SW 1271 (cell line): ENCODE data around the gene ADAMTS12.

Experiments
- DNase-seq, 2 experiments: peaks; one replicate each; lab custom pipeline; 2025; lab: John Stamatoyannopoulos, UW

Gene ADAMTS12

GRCh38 chr5:33753704-33754103 lies 138.1 kb downstream of the ADAMTS12 start:
- no peak for DNase-seq

- no peak for DNase-seq
Measured at GRCh38 chr5:33748754-33749153, 143.0 kb downstream of the ADAMTS12 start.

GRCh38 chr5:33745101-33745770 lies 146.6 kb downstream of the ADAMTS12 start:
- no peak for DNase-seq

- no peak for DNase-seq
Measured at GRCh38 chr5:33743099-33743498, 148.7 kb downstream of the ADAMTS12 start.

DNA sequence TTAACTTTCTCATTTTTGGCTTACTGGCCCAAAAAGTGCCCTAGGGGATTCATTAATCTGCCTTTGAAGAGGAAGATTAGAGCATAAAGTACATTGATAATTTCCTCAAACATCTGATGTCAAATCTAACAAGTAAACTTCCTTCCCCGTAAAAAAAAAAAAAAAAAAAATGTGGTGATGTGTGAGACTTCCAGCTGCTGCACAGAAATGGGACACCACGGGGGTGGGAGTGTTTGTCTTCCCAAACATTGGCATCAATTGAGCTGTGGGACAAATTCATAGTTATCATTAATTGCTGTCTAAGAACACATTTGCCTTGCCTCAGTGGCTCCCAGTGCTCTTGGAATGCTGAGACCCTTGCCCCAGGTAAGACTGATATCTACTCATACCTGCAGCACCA lies 149.6 kb downstream of the ADAMTS12 start:
- no peak for DNase-seq

- DNase-seq: no peak
Measured at GRCh38 chr5:33738967-33739366, 152.8 kb downstream of the ADAMTS12 start.

DNA sequence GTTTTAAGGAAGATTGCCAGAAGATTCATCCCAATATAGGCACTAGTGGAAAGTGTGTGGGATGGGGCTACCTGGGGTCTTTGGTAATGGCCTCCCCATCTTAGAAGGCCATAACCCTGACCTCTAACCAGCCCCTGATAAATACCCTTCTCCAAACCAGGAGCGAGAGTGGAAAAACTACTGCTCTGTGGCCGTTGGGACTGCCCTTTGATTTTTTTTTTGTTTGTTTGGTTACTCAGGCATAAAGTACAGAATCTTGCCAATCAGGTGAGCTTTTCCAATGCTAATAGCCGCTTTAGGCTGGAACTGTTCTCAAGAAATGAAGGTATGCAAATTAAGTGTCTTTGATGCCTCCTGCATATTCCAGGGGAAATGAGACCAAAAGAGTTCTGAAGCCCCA lies 153.7 kb downstream of the ADAMTS12 start:
- no peak for DNase-seq

GRCh38 chr5:33737697-33738096 lies 154.1 kb downstream of the ADAMTS12 start:
- no peak for DNase-seq

GRCh38 chr5:33737284-33737683 lies 154.5 kb downstream of the ADAMTS12 start:
- no peak for DNase-seq

- DNase-seq: no peak
Measured at GRCh38 chr5:33736510-33736909, 155.3 kb downstream of the ADAMTS12 start.

DNA sequence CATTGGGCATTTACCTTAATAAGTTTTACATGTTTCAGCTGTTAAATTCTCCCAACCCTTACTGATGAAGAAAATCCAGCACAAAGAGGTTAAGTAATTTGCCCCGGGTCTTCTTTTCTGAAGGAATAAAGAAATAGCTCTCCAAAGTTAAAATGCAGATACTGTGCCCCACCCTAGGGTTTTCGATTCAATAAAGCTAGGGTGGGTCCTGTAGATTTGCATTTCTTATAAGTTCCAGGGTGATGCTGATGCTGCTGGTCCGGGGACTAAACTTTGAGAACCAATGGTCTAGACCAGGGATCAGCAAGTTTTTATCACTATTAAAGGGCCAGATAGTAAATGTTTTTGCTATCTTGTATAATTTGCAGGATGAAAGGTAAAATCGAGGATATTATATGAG lies 156.7 kb downstream of the ADAMTS12 start:
- DNase-seq: no peak

DNA sequence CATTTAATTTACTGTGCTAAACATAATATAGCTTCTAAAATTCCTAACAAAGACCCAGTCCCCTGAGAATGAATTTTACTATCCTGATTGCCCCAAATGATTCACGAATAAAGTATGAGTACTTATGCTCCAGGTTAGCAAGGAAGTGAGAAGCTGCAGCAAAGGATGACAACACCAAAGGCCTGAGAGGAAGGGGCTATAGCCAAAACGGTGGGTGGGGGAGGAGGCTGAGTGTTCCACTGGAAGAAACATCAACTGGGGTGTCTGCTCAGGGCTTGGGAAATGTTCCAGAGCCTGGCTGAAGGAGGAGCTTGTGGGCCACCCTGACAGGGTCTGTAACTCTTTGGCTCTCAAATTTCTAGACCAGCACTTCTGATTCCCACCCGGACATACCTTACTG lies 157.3 kb downstream of the ADAMTS12 start:
- DNase-seq: no peak

DNA sequence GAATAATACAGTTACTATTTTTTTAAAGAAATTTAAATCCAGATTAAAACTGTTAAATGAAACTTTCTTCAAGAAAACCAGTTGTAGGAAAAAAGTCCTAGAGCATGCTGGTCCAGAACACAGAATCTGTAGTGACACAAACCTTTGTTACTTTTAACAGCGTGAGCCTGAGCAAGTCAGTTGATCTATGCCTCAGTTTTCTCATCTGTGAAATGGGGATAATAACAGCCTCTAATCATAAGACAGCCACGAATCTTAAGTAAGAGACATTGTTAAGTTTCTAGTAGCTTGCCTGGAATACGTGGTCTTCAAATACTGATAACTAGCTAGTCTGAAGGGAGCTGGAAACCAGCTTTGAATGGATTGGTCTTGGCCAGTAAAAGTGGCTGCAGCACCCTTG lies 158.6 kb downstream of the ADAMTS12 start:
- no peak for DNase-seq

- no peak for DNase-seq
Measured at GRCh38 chr5:33726422-33727165, 165.2 kb downstream of the ADAMTS12 start.

DNA sequence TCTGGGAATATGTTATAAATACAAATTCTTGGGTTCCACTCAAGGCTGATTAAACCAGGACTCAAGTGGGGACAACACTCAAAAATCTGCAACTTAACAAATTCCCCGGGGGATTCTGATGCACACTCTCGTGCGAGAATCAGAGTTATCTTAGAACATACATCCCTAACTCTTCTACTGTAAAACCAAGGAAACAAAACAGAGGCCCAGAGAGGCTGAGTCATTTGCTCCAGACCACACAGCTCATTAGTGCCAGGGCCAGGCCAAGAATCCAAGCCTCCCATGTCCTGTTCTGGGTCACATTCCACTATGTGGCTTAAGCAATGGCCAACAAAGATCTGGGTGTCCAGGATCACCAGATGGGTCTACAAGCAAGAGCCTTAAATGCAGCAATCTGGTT lies 166.0 kb downstream of the ADAMTS12 start:
- DNase-seq: no peak

- no peak for DNase-seq
Measured at GRCh38 chr5:33721491-33722200, 170.1 kb downstream of the ADAMTS12 start.

GRCh38 chr5:33720176-33720575 lies 171.6 kb downstream of the ADAMTS12 start:
- no peak for DNase-seq

DNA sequence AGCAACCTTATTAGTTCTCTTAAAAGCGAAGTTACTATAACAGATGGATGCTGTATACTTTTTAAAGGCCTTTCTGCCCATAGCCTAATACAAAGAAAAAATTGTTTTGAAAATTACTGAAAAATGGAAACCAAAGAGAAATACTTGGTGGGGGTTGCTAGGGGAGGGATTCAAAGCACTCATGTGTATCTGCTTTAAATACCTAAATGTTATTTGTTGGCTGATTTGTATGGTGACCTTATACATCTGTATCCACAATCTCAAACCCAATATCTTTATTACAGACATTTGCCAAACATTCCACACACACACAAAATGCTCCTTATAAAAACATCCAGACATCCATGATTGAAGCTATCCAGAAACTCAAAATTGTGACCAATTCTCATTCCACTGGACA lies 172.0 kb downstream of the ADAMTS12 start:
- no peak for DNase-seq

DNA sequence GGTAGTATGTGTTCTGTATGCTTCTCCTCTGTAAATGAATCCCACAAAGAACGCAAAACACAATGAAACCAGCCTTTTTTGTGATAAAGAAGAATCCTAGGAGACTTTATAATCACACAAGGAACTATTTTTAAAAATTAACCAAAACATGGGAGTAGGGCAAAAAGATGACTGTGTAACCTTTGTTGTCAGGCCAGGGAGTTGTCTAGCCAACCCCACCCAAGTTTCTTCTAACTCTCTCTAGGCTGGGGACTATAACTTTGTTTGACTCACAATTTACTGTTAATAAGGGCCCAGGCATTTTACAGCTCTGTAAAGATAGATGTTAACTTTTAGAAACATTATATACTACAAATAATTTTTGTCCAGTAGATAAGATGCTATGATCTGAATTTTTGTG lies 176.1 kb downstream of the ADAMTS12 start:
- DNase-seq: no peak

GRCh38 chr5:33713136-33713765 lies 178.5 kb downstream of the ADAMTS12 start:
- no peak for DNase-seq

DNA sequence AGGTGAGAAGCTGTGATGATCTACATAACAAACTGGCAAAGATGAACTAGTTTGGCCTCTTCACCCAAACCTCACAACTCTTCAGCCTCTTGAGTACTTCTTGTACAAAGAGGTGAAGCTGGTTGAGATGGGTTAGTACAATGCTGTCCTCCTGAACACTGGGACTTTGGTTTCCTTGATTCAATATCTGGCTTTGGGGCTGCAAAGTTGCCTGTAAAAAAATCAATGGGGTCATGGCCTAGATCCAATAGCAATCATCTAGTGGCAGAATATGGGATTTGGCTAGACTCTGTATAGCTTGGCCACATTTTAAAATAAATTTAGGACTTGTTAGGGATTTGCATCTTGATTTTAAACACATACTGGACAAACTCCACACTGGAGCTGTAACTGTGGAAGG lies 179.1 kb downstream of the ADAMTS12 start:
- no peak for DNase-seq

- DNase-seq: no peak
Measured at GRCh38 chr5:33711094-33711679, 180.6 kb downstream of the ADAMTS12 start.
